Fibroblast of mammary gland (primary cell): ENCODE data around the gene UQCR11.

Experiments used
- DNase-seq: peaks from one replicate; pipeline ENCODE4 v3.0.0-alpha.2; 2010; ENCODE audit warnings: low read depth
- H3K4me3 ChIP-seq: 2 replicates; pipeline ENCODE4 v1.5.1; 2011; ENCODE audit warnings: low read depth, mild to moderate bottlenecking, low read length, moderate library complexity; ENCODE audit not compliant: control insufficient read depth
- TF ChIP-seq, protein P1 (sequence below): conservative IDR thresholded peaks from 2 replicates; pipeline ENCODE4 v1.5.1; 2011; ENCODE audit warnings: low read depth, low read length, inconsistent platforms; ENCODE audit not compliant: control insufficient read depth, insufficient read depth

UQCR11 gene

DNA sequence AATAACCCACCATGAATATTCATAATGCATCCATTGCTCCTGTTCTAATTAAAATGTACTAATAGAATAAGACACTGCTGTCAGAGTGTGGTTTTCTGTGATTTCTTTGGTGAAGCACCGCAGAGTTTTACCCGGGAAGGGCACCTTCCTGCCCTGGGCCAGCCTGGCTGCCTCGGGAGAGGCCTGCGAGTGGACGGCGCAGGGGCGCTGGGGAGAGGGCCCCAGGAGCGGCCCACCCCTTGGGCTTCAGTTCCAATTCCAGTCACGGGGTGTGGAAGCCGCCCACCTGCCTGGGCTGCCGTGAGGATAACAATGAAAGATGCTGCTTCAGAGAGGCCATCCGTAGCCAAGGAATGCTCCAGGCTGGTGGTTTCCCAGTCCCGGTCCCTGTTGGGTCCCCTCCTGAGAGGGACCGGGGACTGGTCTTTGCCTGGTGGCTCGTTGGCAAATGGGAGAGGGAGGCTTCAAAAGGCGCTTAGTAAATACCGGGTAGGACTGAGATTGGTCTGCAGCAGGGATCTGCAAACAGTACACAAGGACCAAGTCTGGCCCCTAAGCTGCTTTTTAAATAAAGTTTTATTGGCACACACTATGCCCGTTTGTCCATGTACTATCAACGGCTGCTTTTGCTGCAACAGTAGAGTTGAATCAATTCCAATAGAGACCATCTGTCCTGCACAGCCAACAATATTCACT, 29.1 kb upstream of the UQCR11 start:
- H3K4me3 ChIP-seq = no peak overlapping the region
- TF ChIP-seq, protein P1, sequence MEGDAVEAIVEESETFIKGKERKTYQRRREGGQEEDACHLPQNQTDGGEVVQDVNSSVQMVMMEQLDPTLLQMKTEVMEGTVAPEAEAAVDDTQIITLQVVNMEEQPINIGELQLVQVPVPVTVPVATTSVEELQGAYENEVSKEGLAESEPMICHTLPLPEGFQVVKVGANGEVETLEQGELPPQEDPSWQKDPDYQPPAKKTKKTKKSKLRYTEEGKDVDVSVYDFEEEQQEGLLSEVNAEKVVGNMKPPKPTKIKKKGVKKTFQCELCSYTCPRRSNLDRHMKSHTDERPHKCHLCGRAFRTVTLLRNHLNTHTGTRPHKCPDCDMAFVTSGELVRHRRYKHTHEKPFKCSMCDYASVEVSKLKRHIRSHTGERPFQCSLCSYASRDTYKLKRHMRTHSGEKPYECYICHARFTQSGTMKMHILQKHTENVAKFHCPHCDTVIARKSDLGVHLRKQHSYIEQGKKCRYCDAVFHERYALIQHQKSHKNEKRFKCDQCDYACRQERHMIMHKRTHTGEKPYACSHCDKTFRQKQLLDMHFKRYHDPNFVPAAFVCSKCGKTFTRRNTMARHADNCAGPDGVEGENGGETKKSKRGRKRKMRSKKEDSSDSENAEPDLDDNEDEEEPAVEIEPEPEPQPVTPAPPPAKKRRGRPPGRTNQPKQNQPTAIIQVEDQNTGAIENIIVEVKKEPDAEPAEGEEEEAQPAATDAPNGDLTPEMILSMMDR = no peak
- DNase-seq = no peak

DNA sequence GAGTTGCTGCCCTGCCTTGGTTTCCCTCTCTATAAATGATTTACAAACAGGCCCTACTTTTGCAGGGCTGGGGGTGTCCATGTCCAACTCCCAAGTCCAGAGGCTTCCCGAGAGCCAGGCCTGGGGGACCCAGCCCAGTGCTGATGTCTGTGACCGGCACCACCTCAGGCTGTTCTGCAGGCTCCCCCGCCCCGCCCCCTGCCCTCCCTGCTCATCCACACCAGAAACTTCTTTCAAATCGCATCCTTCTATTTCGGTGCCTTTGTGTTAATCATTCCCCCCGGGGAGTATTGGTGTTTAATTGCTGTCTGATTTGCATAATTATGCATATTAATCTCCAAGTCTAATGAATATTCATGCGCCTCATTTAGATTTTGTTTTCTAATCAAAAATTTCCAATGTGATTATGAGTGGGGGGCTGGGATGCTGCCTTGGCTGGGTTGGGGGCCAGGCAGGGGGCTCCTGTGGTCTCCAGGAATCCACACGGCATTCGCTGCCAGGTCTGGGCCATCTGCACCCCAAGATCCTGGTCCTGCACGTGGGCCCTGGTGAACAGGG, 28.1 kb upstream of the UQCR11 start:
- H3K4me3 ChIP-seq = no peak overlapping the region
- no peak for DNase-seq
- TF ChIP-seq, protein P1 = no peak

DNA sequence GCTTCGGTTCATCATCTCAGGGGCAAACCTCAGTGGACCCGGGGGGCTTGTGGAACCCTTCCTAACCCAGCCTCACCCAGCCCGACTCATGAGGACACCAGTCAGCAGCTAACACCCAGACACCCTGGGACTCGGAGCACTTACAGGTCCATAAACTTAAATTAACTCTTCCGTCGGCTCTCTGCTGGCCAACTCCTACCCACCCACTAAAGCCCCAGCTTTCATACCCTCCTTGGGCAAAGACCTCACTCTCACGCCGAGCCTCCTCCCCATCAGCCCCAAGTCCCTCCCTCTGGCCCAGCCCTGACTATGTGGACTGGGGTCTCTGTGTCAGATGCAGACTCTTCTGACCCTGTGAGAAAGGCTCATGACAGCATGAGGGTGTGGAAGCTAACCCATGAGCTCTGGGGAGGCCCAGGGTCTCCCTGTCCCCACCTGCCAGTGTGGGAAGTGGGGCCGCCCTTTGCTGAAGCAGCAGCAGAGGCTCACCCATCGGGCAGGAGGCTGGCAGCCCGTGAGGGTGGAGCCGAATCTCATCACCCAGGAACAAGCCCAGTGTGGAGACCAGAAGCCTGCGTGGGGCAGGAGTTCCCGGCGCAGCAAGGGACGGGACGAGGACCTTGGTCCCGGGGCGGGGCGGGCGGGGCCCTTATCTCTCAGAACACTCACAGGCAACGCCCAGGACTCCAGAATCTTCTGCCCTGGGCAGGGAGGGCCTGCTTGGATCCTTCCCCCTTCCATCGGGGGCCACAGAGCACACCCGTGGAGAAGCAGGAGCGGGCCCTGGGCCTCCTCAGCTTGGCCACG, 27.4 kb upstream of the UQCR11 start:
- H3K4me3 ChIP-seq = no peak overlapping the region
- no peak for DNase-seq
- TF ChIP-seq, protein P1 = no peak

DNA sequence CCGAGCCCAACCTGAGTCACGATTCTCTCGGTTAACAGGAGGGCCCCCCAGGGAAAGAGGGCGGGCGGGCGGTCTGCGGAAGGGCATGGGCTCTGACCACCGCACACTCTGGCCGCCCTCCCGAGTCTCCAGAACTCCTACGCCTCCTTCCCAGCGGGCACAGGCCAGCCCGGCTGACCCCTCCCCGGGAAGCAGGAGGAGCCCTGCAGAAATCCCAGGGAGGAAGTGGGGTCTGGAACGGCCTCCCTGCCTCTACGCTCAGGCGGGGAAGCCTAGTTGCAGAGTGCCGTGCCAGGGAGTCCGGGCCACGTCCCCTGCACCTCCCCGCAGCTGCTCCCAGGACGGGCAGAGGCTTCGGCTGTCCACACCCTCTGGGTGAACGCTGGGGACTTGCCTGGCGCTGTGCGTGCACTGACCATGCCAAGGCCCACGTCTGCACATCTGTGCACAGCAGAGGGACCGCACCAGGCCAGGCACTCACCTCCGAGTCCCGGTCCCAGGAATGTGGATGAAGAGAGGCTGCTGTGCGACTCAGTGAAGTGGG, 26.4 kb upstream of the UQCR11 start:
- H3K4me3 ChIP-seq = no peak overlapping the region
- no peak for DNase-seq
- TF ChIP-seq, protein P1 = no peak

DNA sequence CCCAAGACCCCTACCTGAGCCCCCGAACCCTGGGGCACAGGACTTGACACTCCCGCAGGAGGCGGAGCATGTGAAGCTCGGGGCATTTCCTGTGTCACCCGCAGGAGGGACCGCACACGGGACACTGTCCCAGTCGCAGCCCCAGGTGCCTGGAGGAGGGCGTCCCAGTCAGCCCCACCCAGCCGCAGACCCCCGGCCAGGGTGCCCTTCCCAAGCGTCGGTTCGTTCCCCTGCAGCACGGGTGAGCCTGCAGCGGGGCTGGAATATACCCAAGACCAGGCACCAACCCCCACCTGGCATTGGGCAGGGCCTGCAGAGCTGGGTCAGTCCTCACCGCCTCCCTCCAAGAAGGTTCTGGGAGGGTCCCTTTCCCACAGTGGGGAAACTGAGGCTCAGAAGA, 25.5 kb upstream of the UQCR11 start:
- DNase-seq = no peak
- H3K4me3 ChIP-seq = no peak overlapping the region
- TF ChIP-seq, protein P1 = no peak

DNA sequence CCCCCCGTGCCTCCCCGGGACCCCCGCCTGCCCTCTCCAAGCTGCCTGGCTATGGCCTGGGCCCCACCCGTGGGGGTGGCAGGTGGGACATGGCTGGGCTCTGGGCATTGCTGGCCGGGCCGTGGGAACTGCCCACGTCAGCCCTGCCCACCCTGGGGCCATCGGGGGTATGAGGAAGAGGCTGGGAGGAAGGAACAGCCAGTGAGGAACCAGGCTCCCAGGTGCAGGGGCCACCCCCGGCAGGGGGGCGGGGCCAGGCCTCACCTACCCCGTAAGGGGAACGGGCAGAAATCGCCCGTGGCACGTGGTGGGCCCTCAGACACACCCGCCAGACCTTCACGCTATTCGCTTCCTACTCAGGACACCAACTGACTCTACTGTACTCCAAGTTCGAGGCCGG, 24.8 kb upstream of the UQCR11 start:
- no peak overlapping the region for H3K4me3 ChIP-seq
- DNase-seq = no peak
- TF ChIP-seq, protein P1 = no peak
